MCF 10A (cell line): ENCODE results near the gene RPL36AL. TPM values are rescaled to one million over a fixed set of nuclear protein-coding genes. Genes with fewer than 3 reads are reported as not detected.
"Not testable (repeated sequence)": the region's sequence is repeated elsewhere in the genome, so short reads cannot be mapped to it uniquely, and the experiment has no call there.

Experiments
- Bru-seq: library from RNA; stranded (reverse); fragments of 400-500 nt; gene quantifications from one replicate; lab custom pipeline; 2021; lab: Mats Ljungman, UMichigan
- BruChase-seq, 2 experiments: library from RNA; stranded (reverse); fragments of 400-500 nt; gene quantifications; one replicate each; lab custom pipeline; 2021; lab: Mats Ljungman, UMichigan
- BruUV-seq: library from RNA; stranded (reverse); fragments of 400-500 nt; replicated peaks from 2 replicates; lab custom pipeline; 2021; lab: Mats Ljungman, UMichigan
- CTCF ChIA-PET: fragments of 300-600 bp; sonication (Branson Sonifier 250); formaldehyde crosslinking; extraction: SDS; loops from one replicate; lab custom pipeline; 2021; ENCODE audit warnings: antibody characterized with exemption, inconsistent platforms; lab: Yijun Ruan, JAX
- POLR2A ChIA-PET: fragments of 300-600, 350-650 bp; sonication (Branson Sonifier 250); formaldehyde crosslinking; extraction: SDS; loops from one replicate; lab custom pipeline; 2020; ENCODE audit warnings: antibody characterized with exemption, inconsistent platforms; lab: Yijun Ruan, JAX
- DNase-seq: peaks from one replicate; pipeline ENCODE4 v3.0.0-alpha.2; 2018; ENCODE audit not compliant: unreplicated experiment
- H3K27ac Mint-ChIP-seq: one replicate; pipeline ENCODE4 v1.8.0; 2022; ENCODE audit warnings: mild to moderate bottlenecking, low read depth, mixed read lengths; ENCODE audit not compliant: unreplicated experiment
- H3K27me3 Mint-ChIP-seq: one replicate; pipeline ENCODE4 v1.8.0; 2022; ENCODE audit warnings: mixed read lengths; ENCODE audit not compliant: insufficient read depth, unreplicated experiment
- H3K36me3 Mint-ChIP-seq: one replicate; pipeline ENCODE4 v1.8.0; 2022; ENCODE audit warnings: mild to moderate bottlenecking, moderate library complexity, mixed read lengths; ENCODE audit not compliant: insufficient read depth, unreplicated experiment
- H3K4me1 Mint-ChIP-seq: one replicate; pipeline ENCODE4 v1.8.0; 2022; ENCODE audit warnings: mixed read lengths; ENCODE audit not compliant: insufficient read depth, unreplicated experiment
- H3K4me3 Mint-ChIP-seq: one replicate; pipeline ENCODE4 v1.8.0; 2022; ENCODE audit warnings: mild to moderate bottlenecking, moderate library complexity, mixed read lengths; ENCODE audit not compliant: unreplicated experiment
- H3K9me3 Mint-ChIP-seq: one replicate; pipeline ENCODE4 v1.8.0; 2022; ENCODE audit warnings: mixed read lengths; ENCODE audit not compliant: unreplicated experiment
- CTCF ChIP-seq: fragments of 200-600 bp; IDR thresholded peaks from one replicate; pipeline ENCODE4 v1.8.0; 2022; ENCODE audit warnings: antibody characterized with exemption, mild to moderate bottlenecking; ENCODE audit not compliant: unreplicated experiment
- intact Hi-C: fragments of 100-400 bp; cut with micrococcal nuclease; formaldehyde crosslinking; loops from 2 replicates; pipeline ENCODE4 v1.14.1; 2022
- long read RNA-seq: library from polyadenylated mRNA; stranded (forward); transcript quantifications from one replicate; pipeline ENCODE4 v2.0.0, GENCODE V29; 2022
- total RNA-seq: library from RNA; stranded (reverse); gene quantifications from 2 replicates; pipeline ENCODE4 v1.2.3, GENCODE V29; 2022

The RPL36AL gene
- total RNA-seq (257 and 299 TPM in 2 replicates), Bru-seq, nascent RNA (percentile 99 among the genes with signal in this experiment), BruChase-seq, experiment 1, labeled RNA remaining after a 6-hour chase (percentile 100 among the genes with signal in this experiment), BruChase-seq, experiment 2, labeled RNA remaining after a 2-hour chase (percentile 100 among the genes with signal in this experiment)
- long read RNA-seq, transcript RPL36AL-201 (2 exons, 746 nt), result major isoform, 584 of 604 reads
- long read RNA-seq, partial matches to known transcripts, result 17 of 604 reads
- long read RNA-seq, other reads (novel, unspliced or antisense), result 3 of 604 reads

GRCh38 chr14:49620182-49621113 is at the start of gene RPL36AL, which contains the start of gene MGAT2:
Gene RPL36AL (minus strand): TSS chr14:49620626. CDS start chr14:49619104, 1,522 bp downstream.
Gene MGAT2 (plus strand): TSS chr14:49620799. CDS start chr14:49621269, 470 bp downstream.
- no peaks in the 10 kb centered on the region for H3K27me3 Mint-ChIP-seq
- H3K9me3 Mint-ChIP-seq, result no peaks in the 10 kb centered on the region
- H3K4me3 Mint-ChIP-seq, result peak within 1 kb of the TSS; percentile 99
- peak within 1 kb of the TSS; percentile 99 for H3K27ac Mint-ChIP-seq
- peaks cover 28% of the 10 kb centered on the region for H3K4me1 Mint-ChIP-seq
- TF ChIP-seq CTCF, result peak; percentile 14
- BruUV-seq, result no TSS peak
- peaks cover 69% of the 10 kb centered on the region for H3K36me3 Mint-ChIP-seq
- intact Hi-C loops, result loop anchor here (1.0 to 5.0 kb wide), 2 partner anchors 34 to 158 kb away; partner anchors contain the start of gene RPS29
- peak; percentile 98 for DNase-seq
- ChIA-PET POLR2A (interaction anchor here (0.7 to 8.1 kb wide), 33 partner anchors 7 to 1211 kb away, joined by 3 to 280 read pairs (median 4); partner anchors contain the start of genes CDKL1, DNAAF2, KLHDC1 and KLHDC2), CTCF (interaction anchor here (0.5 to 2.3 kb wide), 9 partner anchors 11 to 247 kb away, joined by 3 to 13 read pairs (median 4); partner anchors contain the start of genes LRR1 and RPS29)

GRCh38 chr14:49659526-49660455 is 39.4 kb upstream of the RPL36AL start:
- H3K36me3 Mint-ChIP-seq, result peaks cover 4% of the 10 kb centered on the region
- peak; percentile 14 for DNase-seq
- ChIA-PET CTCF (no interaction called here), POLR2A (interaction anchor here (0.6 to 1.7 kb wide), 4 partner anchors 21 to 108 kb away, joined by 3 to 4 read pairs (median 3); partner anchors contain the start of genes DNAAF2, KLHDC2 and RPS29)
- no peak for TF ChIP-seq CTCF
- H3K4me3 Mint-ChIP-seq, result no peak overlapping the region
- H3K27me3 Mint-ChIP-seq, result no peaks in the 10 kb centered on the region
- intact Hi-C loops, result no loop called here
- no peak overlapping the region for H3K27ac Mint-ChIP-seq
- H3K9me3 Mint-ChIP-seq, result no peaks in the 10 kb centered on the region
- H3K4me1 Mint-ChIP-seq, result no peaks in the 10 kb centered on the region
- no TSS peak for BruUV-seq

- peak; percentile 47 for DNase-seq
- H3K4me1 Mint-ChIP-seq, intact Hi-C loops, BruUV-seq, H3K27me3 Mint-ChIP-seq, H3K9me3 Mint-ChIP-seq, H3K4me3 Mint-ChIP-seq, H3K36me3 Mint-ChIP-seq: not testable (repeated sequence)
- peak overlapping the region; percentile 27 for H3K27ac Mint-ChIP-seq
- ChIA-PET CTCF (interaction anchor here (1.8 kb wide), 1 partner anchor 23 kb away, joined by 4 read pairs; the partner anchor contains the start of gene DNAAF2), POLR2A (interaction anchor here (0.6 kb wide), 1 partner anchor 529 kb away, joined by 3 read pairs; no protein-coding TSS in a partner anchor)
These were observed 37.1 kb upstream of the RPL36AL start for GRCh38 chr14:49657500-49657899.
